ENCODE data around the gene PRKAR1B.
"Not testable (repeated sequence)": the region's sequence is repeated elsewhere in the genome, so short reads cannot be mapped to it uniquely, and the experiment has no call there.

Gene PRKAR1B

GRCh38 chr7:638256-639011 lies 88.6 kb downstream of the PRKAR1B start:
- no peak for DNase-seq

GRCh38 chr7:637826-638225 lies 89.3 kb downstream of the PRKAR1B start:
- DNase-seq: no peak

- DNase-seq: peak; percentile 44
These were observed 90.7 kb downstream of the PRKAR1B start for GRCh38 chr7:636396-636795.

- DNase-seq: not testable (repeated sequence)
These were observed 91.2 kb downstream of the PRKAR1B start for GRCh38 chr7:635687-636382.

- no peak for DNase-seq
These were observed 91.9 kb downstream of the PRKAR1B start for GRCh38 chr7:635227-635626.

GRCh38 chr7:633381-634018 lies 93.6 kb downstream of the PRKAR1B start:
- no peak for DNase-seq

GRCh38 chr7:632831-633210 lies 94.3 kb downstream of the PRKAR1B start:
- DNase-seq: no peak

- DNase-seq: no peak
These were observed 94.9 kb downstream of the PRKAR1B start for GRCh38 chr7:631964-632830.

- no peak for DNase-seq
These were observed 95.8 kb downstream of the PRKAR1B start for GRCh38 chr7:631291-631711.

- DNase-seq: no peak
These were observed 96.5 kb downstream of the PRKAR1B start for GRCh38 chr7:630539-630938.

- DNase-seq: no peak
These were observed 97.0 kb downstream of the PRKAR1B start for GRCh38 chr7:630111-630511.

GRCh38 chr7:628826-629225 lies 98.3 kb downstream of the PRKAR1B start:
- no peak for DNase-seq

- no peak for DNase-seq
These were observed 98.7 kb downstream of the PRKAR1B start for GRCh38 chr7:628402-628763.

- DNase-seq: no peak
These were observed 99.2 kb downstream of the PRKAR1B start for GRCh38 chr7:627661-628401.

GRCh38 chr7:625376-625971 lies 101.6 kb downstream of the PRKAR1B start:
- no peak for DNase-seq

- no peak for DNase-seq
These were observed 103.6 kb downstream of the PRKAR1B start for GRCh38 chr7:623464-623863.

GRCh38 chr7:621572-622285 lies 105.4 kb downstream of the PRKAR1B start:
- no peak for DNase-seq

GRCh38 chr7:620885-621284 lies 106.2 kb downstream of the PRKAR1B start:
- no peak for DNase-seq

GRCh38 chr7:620056-620455 lies 107.0 kb downstream of the PRKAR1B start:
- DNase-seq: no peak

GRCh38 chr7:619368-619840 lies 107.7 kb downstream of the PRKAR1B start:
- no peak for DNase-seq
